Glutamatergic neuron (in vitro differentiated cells): ENCODE measurements around the gene TNN. TPM values are rescaled to one million over a fixed set of nuclear protein-coding genes. Genes with fewer than 3 reads are reported as not detected.
"Not testable (repeated sequence)": the region's sequence is repeated elsewhere in the genome, so short reads cannot be mapped to it uniquely, and the experiment has no call there.

Experiments used
- DNase-seq: peaks from one replicate; pipeline ENCODE4 v3.0.0; 2022
- H3K27ac Mint-ChIP-seq: one replicate; pipeline ENCODE4 v1.8.0; 2020; ENCODE audit warnings: mild to moderate bottlenecking, mixed read lengths, inconsistent platforms; ENCODE audit not compliant: unreplicated experiment
- H3K27me3 Mint-ChIP-seq: one replicate; pipeline ENCODE4 v1.8.0; 2020; ENCODE audit warnings: mild to moderate bottlenecking, moderate library complexity, mixed read lengths, inconsistent platforms; ENCODE audit not compliant: unreplicated experiment
- H3K36me3 Mint-ChIP-seq: one replicate; pipeline ENCODE4 v1.8.0; 2020; ENCODE audit warnings: mild to moderate bottlenecking, mixed read lengths, inconsistent platforms; ENCODE audit not compliant: unreplicated experiment
- H3K4me1 Mint-ChIP-seq: one replicate; pipeline ENCODE4 v1.8.0; 2020; ENCODE audit warnings: mild to moderate bottlenecking, low read depth, mixed read lengths, inconsistent platforms; ENCODE audit not compliant: unreplicated experiment
- H3K4me3 Mint-ChIP-seq: one replicate; pipeline ENCODE4 v1.8.0; 2020; ENCODE audit warnings: mild to moderate bottlenecking, mixed read lengths, inconsistent platforms; ENCODE audit not compliant: unreplicated experiment
- H3K9me3 Mint-ChIP-seq: one replicate; pipeline ENCODE4 v1.8.0; 2020; ENCODE audit warnings: mild to moderate bottlenecking, moderate library complexity, mixed read lengths, inconsistent platforms; ENCODE audit not compliant: unreplicated experiment
- long read RNA-seq: library from polyadenylated mRNA; unstranded; transcript quantifications from one replicate; pipeline ENCODE4 v2.0.0, GENCODE V29; 2020; ENCODE audit not compliant: unreplicated experiment
- total RNA-seq: library from RNA; stranded (reverse); fragmentation: NEBNext Ultra II Directional; extraction: Animal tissue kit (Norgen Biotek cat#: 25700); gene quantifications from one replicate; pipeline ENCODE4 v1.2.1, GENCODE V29; 2021; ENCODE audit not compliant: unreplicated experiment
- TF ChIP-seq, protein P1 (sequence below): fragments of 200-600 bp; sonication (generic); IDR thresholded peaks from one replicate; pipeline ENCODE4 v1.5.0; 2021; ENCODE audit not compliant: partially characterized antibody, unreplicated experiment

The TNN gene
- total RNA-seq: not detected
- long read RNA-seq: 0 reads

- peaks cover 18% of the 10 kb centered on the region for H3K4me1 Mint-ChIP-seq
- TF ChIP-seq, protein P1, sequence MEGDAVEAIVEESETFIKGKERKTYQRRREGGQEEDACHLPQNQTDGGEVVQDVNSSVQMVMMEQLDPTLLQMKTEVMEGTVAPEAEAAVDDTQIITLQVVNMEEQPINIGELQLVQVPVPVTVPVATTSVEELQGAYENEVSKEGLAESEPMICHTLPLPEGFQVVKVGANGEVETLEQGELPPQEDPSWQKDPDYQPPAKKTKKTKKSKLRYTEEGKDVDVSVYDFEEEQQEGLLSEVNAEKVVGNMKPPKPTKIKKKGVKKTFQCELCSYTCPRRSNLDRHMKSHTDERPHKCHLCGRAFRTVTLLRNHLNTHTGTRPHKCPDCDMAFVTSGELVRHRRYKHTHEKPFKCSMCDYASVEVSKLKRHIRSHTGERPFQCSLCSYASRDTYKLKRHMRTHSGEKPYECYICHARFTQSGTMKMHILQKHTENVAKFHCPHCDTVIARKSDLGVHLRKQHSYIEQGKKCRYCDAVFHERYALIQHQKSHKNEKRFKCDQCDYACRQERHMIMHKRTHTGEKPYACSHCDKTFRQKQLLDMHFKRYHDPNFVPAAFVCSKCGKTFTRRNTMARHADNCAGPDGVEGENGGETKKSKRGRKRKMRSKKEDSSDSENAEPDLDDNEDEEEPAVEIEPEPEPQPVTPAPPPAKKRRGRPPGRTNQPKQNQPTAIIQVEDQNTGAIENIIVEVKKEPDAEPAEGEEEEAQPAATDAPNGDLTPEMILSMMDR: no peak
- no peak within 1 kb of the TSS for H3K4me3 Mint-ChIP-seq
- H3K9me3 Mint-ChIP-seq: no peaks in the 10 kb centered on the region
- no peak within 1 kb of the TSS for H3K27ac Mint-ChIP-seq
- H3K36me3 Mint-ChIP-seq: no peaks in the 10 kb centered on the region
- H3K27me3 Mint-ChIP-seq: peaks cover 3% of the 10 kb centered on the region
- DNase-seq: no peak
Measured at GRCh38 chr1:175067362-175068106, at the start of gene TNN. Gene TNN, plus strand, starts transcription at chr1:175067833. Its CDS starts 9,586 bp downstream, at chr1:175077419.

DNA sequence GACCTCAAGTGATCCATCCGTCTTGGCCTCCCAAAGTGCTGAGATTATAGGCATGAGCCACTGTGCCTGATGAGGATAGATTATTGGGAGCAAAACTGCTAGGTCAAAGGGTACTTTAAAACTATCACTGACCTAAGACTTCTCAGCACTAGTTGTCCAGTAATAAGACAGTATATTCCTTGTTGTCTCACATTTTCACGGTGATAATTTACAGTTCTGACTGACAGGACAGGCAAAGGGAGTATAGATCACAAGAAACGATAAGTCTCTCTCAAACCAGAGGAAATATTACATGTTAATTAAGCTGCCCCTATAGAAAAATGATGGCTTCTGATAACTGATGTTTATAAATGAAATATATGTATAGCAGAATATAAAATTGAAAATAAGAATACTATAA is 48.1 kb upstream of the TNN start:
- Mint-ChIP-seq H3K27ac (no peak overlapping the region), H3K36me3 (no peaks in the 10 kb centered on the region), H3K4me1 (no peaks in the 10 kb centered on the region), H3K4me3 (no peak overlapping the region), H3K9me3 (peaks cover 2% of the 10 kb centered on the region), H3K27me3 (peaks cover 4% of the 10 kb centered on the region)
- DNase-seq: no peak
- TF ChIP-seq, protein P1: no peak

- Mint-ChIP-seq H3K27ac (peak within 1 kb of the TSS; percentile 93), H3K4me3 (peak within 1 kb of the TSS; percentile 98), H3K36me3 (no peaks in the 10 kb centered on the region), H3K9me3 (peaks cover 2% of the 10 kb centered on the region), H3K4me1 (no peaks in the 10 kb centered on the region), H3K27me3 (peaks cover 4% of the 10 kb centered on the region)
- peak; percentile 99 for DNase-seq
- TF ChIP-seq, protein P1: no peak
Measured at GRCh38 chr1:175023043-175023921, 44.4 kb upstream of the TNN start, which contains the start of gene MRPS14. Gene MRPS14, minus strand, starts transcription at chr1:175023425. Its CDS starts 17 bp downstream, at chr1:175023408.

DNA sequence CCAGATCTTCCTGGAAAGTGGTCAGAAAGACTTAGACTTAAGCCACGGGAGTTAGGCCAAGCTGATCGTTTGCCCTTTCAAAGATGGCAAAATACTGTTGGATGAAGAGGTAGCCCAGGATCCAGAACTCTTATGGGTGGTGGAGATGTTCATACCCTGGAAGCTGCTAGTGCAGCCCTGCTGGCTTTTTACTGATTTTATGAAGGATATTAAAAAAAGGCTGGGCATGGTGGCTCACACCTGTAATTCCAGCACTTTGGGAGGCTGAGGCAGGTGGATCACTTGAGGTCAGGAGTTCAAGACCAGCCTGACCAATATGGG is 43.8 kb upstream of the TNN start:
- not testable (repeated sequence) for DNase-seq, H3K27me3 Mint-ChIP-seq, H3K36me3 Mint-ChIP-seq, H3K9me3 Mint-ChIP-seq, H3K4me1 Mint-ChIP-seq
- Mint-ChIP-seq H3K4me3 (peak overlapping the region; percentile 98), H3K27ac (peak overlapping the region; percentile 93)

GRCh38 chr1:175024773-175025172 is 42.9 kb upstream of the TNN start:
- no peak for DNase-seq
- Mint-ChIP-seq H3K27me3 (peaks cover 4% of the 10 kb centered on the region), H3K27ac (no peak overlapping the region), H3K4me3 (no peak overlapping the region), H3K9me3 (peaks cover 3% of the 10 kb centered on the region), H3K4me1 (peaks cover 2% of the 10 kb centered on the region), H3K36me3 (no peaks in the 10 kb centered on the region)
- TF ChIP-seq, protein P1: no peak
